Cardiac septum (tissue), 1 donor: ENCODE data around the gene AGAP4. TPM values are rescaled to one million over a fixed set of nuclear protein-coding genes. Genes with fewer than 3 reads are reported as not detected.
"Not testable (repeated sequence)": the region's sequence is repeated elsewhere in the genome, so short reads cannot be mapped to it uniquely, and the experiment has no call there.

Experiments
- DNase-seq: peaks from one replicate; pipeline ENCODE4 v3.0.0-alpha.2; 2020; ENCODE audit warnings: low spot score
- intact Hi-C: fragments of 100-400 bp; cut with DNase I; formaldehyde crosslinking; loops from one replicate; pipeline ENCODE4 v1.14.0; 2022
- total RNA-seq: library from RNA; stranded (reverse); fragmentation: NEBNext Ultra II Directional; extraction: Animal tissue kit (Norgen Biotek cat#: 25700); gene quantifications from one replicate; pipeline ENCODE4 v1.2.1, GENCODE V29; 2021
- donor health status: DM: no; HTN: no; CAD: no.

AGAP4 gene
- total RNA-seq, 1 donor from 2014 or later: 10.0 TPM

DNA sequence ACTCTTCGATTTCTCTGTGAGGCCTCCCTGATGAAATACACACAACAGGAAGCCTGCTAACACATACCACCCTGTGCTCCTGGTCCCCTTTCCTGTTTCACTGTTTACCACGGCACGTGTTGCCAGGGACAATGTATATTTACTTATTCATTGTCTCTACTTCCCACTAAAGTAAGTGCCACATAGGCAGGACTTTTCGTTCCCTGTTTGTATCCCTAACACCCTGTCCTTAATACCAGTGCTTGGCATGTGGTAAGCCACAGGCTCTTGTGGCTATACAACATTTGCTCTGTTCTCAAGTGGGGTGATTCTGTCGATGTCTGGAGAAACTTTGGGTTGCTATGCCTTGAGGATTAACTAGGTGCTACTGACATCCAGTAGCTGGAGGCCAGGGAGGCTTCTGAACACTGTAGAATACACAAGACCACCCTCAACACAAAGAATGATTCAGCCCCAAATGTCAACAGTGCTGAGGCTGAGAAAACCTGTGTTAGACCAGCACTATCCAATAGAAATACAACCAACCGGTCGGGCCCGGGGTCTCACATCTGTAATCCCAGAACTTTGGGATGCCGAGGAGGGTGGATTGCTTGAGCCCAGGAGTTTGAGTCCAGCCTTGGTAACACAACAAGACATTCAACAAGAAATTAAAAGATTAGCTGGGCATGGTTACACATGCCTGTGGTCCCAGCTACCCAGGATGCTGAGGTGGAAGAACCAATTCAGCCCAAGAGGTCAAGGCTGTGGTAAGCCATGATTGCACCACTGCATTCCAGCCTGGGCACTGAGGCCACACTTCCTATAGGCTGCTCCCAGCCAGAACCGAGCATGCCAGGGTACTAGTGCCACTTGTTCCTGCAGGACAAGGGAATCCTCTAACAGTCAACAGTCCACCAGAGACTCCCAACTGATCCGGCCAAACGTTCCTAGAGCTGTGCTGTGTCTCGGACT is 44.0 kb downstream of the AGAP4 start:
- intact Hi-C loops, DNase-seq: not testable (repeated sequence)

DNA sequence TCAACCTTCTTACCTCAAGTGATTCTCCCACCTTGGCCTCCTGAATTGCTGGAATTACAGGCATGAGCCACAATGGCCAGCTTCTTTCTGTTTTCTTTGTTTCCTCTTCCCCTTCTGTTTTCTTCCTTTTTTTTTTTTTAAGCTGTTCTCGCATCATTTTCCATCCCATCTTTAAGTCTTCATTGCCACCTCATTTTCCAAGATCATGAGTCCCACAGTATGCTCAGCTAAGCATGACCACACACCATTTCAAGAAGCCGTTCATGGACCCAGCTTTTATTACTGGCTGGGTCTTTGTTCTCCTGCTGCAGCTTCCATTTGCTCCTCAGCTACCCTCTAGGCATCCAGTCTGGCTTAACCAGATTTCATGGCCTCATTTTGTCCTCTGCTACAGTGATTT is 52.5 kb downstream of the AGAP4 start:
- intact Hi-C loops, DNase-seq: not testable (repeated sequence)

DNA sequence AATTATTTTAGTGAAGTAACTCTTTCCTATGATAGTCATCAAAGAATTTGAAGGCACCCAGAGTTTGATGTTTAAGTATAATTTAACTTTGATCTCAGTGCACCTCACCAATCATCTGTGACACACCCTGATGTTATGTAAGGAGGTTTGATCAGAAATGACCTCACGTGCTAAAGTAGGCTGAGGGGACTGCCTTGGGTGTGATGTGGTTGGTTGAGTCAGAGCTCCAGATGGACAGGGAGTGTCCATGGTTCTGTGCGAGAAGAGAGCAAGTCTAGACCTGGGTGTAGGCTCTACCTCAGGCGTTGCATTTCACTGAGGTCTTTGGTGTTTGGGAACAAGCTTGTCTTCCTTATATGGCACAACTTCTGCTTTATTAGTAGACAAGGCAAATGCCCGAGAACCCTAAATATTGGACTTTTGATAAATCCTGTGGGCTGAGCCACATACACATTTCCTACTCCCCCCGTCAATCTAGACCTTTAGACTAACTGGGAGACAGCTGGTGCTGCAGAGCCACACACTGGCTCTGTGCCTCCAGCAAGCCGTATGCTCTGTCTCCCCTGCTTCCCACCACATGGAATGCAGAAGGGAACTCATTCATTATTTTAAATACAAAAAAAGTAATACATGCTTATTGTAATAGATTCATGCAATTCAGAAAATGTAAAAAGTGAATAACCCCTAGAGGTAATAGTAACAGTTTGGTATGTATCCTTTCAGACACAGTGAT is 56.4 kb downstream of the AGAP4 start:
- intact Hi-C loops: not testable (repeated sequence)

DNA sequence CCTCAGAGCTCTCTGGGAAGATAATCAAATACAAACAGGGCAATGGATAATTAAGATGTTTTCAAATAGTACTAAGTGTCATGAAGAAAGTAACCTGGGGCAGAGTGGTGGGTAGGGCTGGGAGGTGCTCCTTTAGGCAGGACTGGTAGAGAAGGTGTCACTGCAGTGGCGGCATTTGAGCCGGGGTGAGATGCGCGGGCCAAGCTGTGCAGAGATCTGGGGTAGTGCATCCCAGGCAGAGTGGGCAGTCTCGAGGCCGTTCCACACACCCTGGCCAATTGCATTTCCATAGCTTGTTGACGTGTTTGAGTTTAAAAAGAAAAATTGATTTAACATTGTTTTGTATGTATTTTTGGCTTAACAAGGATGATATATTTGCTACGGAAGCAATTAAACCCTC is 57.3 kb downstream of the AGAP4 start:
- DNase-seq, intact Hi-C loops: not testable (repeated sequence)

More for the DNA sequence above, 56.4 kb downstream of the AGAP4 start:
- DNase-seq: not testable (repeated sequence)

DNA sequence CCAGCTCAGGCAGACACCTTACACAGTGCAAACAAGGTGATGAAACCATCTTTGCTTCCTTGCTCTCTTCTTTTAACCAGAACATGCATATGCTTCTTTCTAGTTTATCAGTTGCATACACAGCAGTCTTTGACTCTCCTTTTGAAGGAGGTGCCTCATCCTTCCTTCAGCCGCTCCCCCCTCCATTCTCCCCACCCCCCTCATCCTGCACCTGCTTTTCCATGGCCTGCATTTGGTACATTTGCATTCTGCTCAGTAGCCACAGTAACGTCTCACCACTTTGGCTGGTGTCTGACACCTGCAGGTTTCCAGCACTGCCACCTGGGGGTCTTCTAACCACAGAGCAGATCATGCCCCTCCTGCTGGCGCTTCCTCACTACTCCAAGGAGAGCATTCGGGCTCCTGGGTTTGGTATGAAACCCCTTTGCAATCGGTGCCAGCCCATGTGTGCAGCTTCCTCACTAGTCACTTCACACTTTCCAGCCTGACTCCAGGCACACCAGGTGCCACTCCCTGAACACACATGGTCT is 60.0 kb downstream of the AGAP4 start:
- intact Hi-C loops, DNase-seq: not testable (repeated sequence)

DNA sequence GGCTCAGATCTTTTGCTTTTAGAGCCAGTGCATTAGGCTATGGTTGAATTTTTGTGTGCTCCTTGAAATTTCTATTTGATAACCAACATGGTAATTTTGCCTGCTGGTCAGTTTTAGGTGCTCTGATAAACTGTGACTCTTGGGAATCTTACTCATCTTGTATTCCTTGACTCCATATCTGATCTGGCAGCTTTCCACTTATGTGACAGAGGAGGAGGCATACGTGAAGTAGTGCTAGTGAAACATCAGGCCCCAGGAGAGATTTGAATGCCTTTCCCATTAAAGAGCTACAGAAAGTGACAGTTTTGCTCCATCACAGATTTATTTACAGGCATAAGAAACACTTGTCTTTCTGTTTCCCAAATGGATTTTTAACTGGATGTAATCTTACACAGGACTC is 61.1 kb downstream of the AGAP4 start:
- intact Hi-C loops, DNase-seq: not testable (repeated sequence)

Other genes with a start within 250 kb of the AGAP4 start
- gene ZFAND4, start 174.7 kb downstream of the AGAP4 start, total RNA-seq: 7.7 TPM
- 25.9 TPM for gene WASHC2C, start 120.2 kb downstream of the AGAP4 start, total RNA-seq
- gene TIMM23, start 125.0 kb upstream of the AGAP4 start, total RNA-seq: 65.7 TPM
- gene NCOA4, start 183.1 kb upstream of the AGAP4 start, total RNA-seq: 195 TPM
- not detected for gene MSMB, start 198.8 kb upstream of the AGAP4 start, total RNA-seq